Right atrium auricular region (tissue), 2 donors: ENCODE measurements around the gene ZNF317. TPM values are rescaled to one million over a fixed set of nuclear protein-coding genes. Genes with fewer than 3 reads are reported as not detected.
A peak's percentile ranks its signal among the peaks of the same experiment; 100 is the strongest.

Experiments
- DNase-seq: peaks from one replicate; pipeline ENCODE4 v3.0.0-alpha.2; 2019; ENCODE audit warnings: low spot score
- H3K27ac ChIP-seq, 2 donors: fragments of 200-600 bp; sonication (generic); 1 replicate in 1 of 2; 2 replicates in 1 of 2; pipeline ENCODE4 v1.5.1; 2016 to 2019
- H3K27me3 ChIP-seq, 2 donors: fragments of 200-600 bp; sonication (generic); one replicate each; pipeline versions ENCODE4 v1.5.1 to v1.6.0; 2017 to 2019
- H3K36me3 ChIP-seq: fragments of 200-600 bp; sonication (generic); one replicate; pipeline ENCODE4 v1.5.1; 2016
- H3K4me1 ChIP-seq, 2 donors: fragments of 200-600 bp; sonication (generic); one replicate each; pipeline versions ENCODE4 v1.5.1 to v1.6.0; 2017 to 2019
- H3K4me3 ChIP-seq, 2 donors: fragments of 200-600 bp; sonication (generic); 1 replicate in 1 of 2; 2 replicates in 1 of 2; pipeline ENCODE4 v1.5.1; 2017 to 2019; ENCODE audit warnings: mild to moderate bottlenecking in 1 of 2, moderate library complexity in 1 of 2
- H3K9me3 ChIP-seq, 2 donors: fragments of 200-600 bp; sonication (generic); one replicate each; pipeline ENCODE4 v1.5.1; 2019
- total RNA-seq, 2 donors: library from RNA; depleted of rRNA; stranded (reverse); fragments of >200 nt; gene quantifications; one replicate each; pipeline ENCODE4 v1.1.0, GENCODE V29; 2016
- TF ChIP-seq, protein P1 (sequence below), 2 donors: fragments of 200-600 bp; sonication (generic); IDR thresholded peaks; one replicate each; pipeline ENCODE4 v1.5.1; 2019; ENCODE audit warnings: antibody characterized with exemption in 2 of 2

Gene ZNF317
- total RNA-seq, 2 donors from 2014 or later = 8.9 to 15.8 TPM

DNA sequence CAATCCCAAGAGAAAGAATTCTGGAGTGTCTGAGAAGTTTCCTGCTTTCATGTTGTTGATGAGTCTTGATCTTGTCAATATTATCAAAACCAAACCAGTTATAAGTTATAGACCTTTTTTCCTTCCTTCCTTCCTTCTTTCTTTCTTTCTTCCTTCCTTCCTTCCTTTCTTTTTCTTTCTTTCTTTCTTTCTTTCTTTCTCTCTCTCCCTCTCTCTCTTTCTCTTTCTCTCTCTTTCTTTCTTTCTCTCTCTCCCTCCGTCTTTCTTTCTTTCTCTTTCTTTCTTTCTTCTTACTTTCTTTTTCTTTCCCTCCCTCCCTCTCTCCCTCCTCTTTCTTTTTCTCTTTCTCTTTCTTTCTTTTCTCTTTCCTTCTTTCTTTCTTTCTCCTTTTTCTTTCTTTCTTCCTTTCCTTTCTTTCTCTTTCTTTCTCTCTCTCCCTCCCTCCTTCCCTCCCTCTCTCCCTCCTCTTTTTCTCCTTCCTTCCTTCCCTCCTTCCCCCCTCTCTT is 13.2 kb upstream of the ZNF317 start, which contains the start of gene OR7G3:
Gene OR7G3, minus strand, starts transcription at position 51 of the 506 bp plus-strand sequence. Its CDS starts 0 bp downstream, at position 51.
- H3K27ac ChIP-seq = no peak within 1 kb of the TSS
- H3K9me3 ChIP-seq = no peaks in the 10 kb centered on the region
- H3K36me3 ChIP-seq = no peaks in the 10 kb centered on the region
- TF ChIP-seq, protein P1, sequence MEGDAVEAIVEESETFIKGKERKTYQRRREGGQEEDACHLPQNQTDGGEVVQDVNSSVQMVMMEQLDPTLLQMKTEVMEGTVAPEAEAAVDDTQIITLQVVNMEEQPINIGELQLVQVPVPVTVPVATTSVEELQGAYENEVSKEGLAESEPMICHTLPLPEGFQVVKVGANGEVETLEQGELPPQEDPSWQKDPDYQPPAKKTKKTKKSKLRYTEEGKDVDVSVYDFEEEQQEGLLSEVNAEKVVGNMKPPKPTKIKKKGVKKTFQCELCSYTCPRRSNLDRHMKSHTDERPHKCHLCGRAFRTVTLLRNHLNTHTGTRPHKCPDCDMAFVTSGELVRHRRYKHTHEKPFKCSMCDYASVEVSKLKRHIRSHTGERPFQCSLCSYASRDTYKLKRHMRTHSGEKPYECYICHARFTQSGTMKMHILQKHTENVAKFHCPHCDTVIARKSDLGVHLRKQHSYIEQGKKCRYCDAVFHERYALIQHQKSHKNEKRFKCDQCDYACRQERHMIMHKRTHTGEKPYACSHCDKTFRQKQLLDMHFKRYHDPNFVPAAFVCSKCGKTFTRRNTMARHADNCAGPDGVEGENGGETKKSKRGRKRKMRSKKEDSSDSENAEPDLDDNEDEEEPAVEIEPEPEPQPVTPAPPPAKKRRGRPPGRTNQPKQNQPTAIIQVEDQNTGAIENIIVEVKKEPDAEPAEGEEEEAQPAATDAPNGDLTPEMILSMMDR (IDR thresholded peaks at IDR 0.05) = no peak
- H3K4me1 ChIP-seq = no peaks in the 10 kb centered on the region
- H3K4me3 ChIP-seq = no peak within 1 kb of the TSS
- H3K27me3 ChIP-seq = no peaks in the 10 kb centered on the region
- no peak for DNase-seq

DNA sequence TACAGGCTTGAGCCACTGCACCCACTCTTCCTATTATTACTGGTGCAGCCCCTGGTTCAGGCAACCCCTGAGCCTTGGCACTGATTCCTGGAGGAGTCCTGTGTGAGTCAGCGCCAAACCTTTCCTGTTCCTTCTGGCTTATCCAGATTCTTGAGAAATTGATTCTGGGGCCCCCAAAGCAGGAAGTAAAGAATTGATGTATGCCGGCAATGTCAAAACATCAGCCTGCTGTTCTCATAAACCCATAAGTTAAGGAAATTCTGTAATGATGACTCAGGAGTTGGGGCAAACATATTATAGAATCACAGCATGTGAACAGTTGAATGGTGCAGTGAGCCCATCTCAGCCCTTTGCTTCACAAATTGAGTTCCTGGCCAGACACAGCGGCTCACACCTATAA is 12.0 kb upstream of the ZNF317 start:
- TF ChIP-seq, protein P1 (IDR thresholded peaks at IDR 0.05) = no peak
- H3K4me1 ChIP-seq = no peaks in the 10 kb centered on the region

DNA sequence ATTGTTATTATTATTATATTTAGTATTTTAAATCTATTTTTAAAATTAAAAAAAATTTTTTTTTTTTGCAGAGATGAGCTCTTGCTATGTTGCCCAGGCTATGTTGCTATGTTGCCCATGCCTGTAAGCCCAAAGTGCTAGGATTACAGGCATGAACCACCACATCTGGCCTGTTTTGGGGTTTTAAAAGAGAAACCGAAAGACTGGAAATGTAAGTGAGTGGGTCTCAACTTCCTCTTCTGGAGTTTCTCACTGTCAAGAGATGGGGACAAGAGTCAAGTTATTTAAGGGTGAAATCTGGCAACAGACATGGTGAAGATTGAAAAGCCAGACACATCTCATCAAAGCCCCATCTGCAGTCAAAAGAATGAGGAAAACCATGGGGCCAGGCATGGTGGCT is 9.2 kb upstream of the ZNF317 start:
- DNase-seq = no peak
- no peaks in the 10 kb centered on the region for H3K27me3 ChIP-seq
- TF ChIP-seq, protein P1 (IDR thresholded peaks at IDR 0.05) = no peak

More for the DNA sequence above, 12.0 kb upstream of the ZNF317 start:
- H3K4me3 ChIP-seq = no peak overlapping the region
- H3K27ac ChIP-seq = no peak overlapping the region
- H3K36me3 ChIP-seq = no peaks in the 10 kb centered on the region
- H3K9me3 ChIP-seq = no peaks in the 10 kb centered on the region
- no peaks in the 10 kb centered on the region for H3K27me3 ChIP-seq
- no peak for DNase-seq

GRCh38 chr19:9132422-9132821 is 7.8 kb upstream of the ZNF317 start:
- DNase-seq = no peak
- no peaks in the 10 kb centered on the region for H3K27me3 ChIP-seq
- H3K36me3 ChIP-seq = no peaks in the 10 kb centered on the region
- H3K9me3 ChIP-seq = no peaks in the 10 kb centered on the region
- H3K4me1 ChIP-seq = no peaks in the 10 kb centered on the region
- TF ChIP-seq, protein P1 (IDR thresholded peaks at IDR 0.05) = no peak
- H3K27ac ChIP-seq = no peak overlapping the region
- H3K4me3 ChIP-seq = no peak overlapping the region

More for the DNA sequence above, 9.2 kb upstream of the ZNF317 start:
- H3K36me3 ChIP-seq = no peaks in the 10 kb centered on the region
- H3K9me3 ChIP-seq = no peaks in the 10 kb centered on the region
- H3K4me1 ChIP-seq = no peaks in the 10 kb centered on the region
- H3K27ac ChIP-seq = no peak overlapping the region
- H3K4me3 ChIP-seq = no peak overlapping the region

DNA sequence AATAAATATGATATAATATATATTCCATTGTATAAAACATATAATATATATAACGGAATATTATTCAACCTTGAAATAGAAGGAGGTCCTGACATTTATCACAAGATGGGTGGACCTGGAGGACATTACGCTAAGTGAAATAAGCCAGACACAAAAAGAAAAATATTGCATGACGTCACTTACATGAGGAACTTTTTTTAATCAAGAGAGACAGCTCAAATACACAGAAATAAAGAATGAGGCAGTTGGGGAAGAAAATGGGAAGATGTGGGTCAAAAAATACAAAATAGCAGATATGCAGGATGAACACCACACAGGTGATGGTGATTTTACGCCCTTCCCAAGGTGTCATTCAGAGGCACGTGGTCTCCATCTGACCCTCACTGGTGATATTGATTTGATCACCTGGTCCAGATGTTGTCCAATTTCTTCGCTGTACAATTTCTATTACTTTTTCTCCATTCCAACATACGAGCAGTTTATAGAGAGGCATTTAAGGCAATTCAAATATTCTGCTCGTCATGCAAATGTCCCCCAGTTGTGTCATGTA is 513 bp upstream of the ZNF317 start:
- peak overlapping the region; percentile 85 to 97 for H3K27ac ChIP-seq

More for the DNA sequence above, 513 bp upstream of the ZNF317 start:
- peak; percentile 18 for DNase-seq
- Histone ChIP-seq H3K27me3 (no peaks in the 10 kb centered on the region), H3K9me3 (peaks cover 0 to 7% of the 10 kb centered on the region in 2 donors), H3K36me3 (no peaks in the 10 kb centered on the region), H3K4me1 (peaks cover 0 to 20% of the 10 kb centered on the region in 2 donors), H3K4me3 (peak overlapping the region; percentile 75 to 89)
- TF ChIP-seq, protein P1 (IDR thresholded peaks at IDR 0.05) = no peak
